HUES6 (cell line): ENCODE measurements around the gene NOM1.
"Not testable (repeated sequence)": the region's sequence is repeated elsewhere in the genome, so short reads cannot be mapped to it uniquely, and the experiment has no call there.

ENCODE experiments used
- H3K27ac ChIP-seq: 2 replicates; pipeline ENCODE4 v1.7.0; 2013; ENCODE audit warnings: low read depth, mild to moderate bottlenecking, low read length, inconsistent platforms
- H3K27me3 ChIP-seq: 2 replicates; pipeline ENCODE4 v1.6.1; 2013; ENCODE audit warnings: low read length; ENCODE audit not compliant: control insufficient read depth, insufficient read depth
- H3K36me3 ChIP-seq: 2 replicates; pipeline ENCODE4 v1.6.1; 2013; ENCODE audit warnings: low read length; ENCODE audit not compliant: control insufficient read depth, insufficient read depth
- H3K4me1 ChIP-seq: 2 replicates; pipeline ENCODE4 v1.6.1; 2013; ENCODE audit warnings: low read length; ENCODE audit not compliant: control insufficient read depth, insufficient read depth
- H3K4me3 ChIP-seq: 2 replicates; pipeline ENCODE4 v1.5.1; 2013; ENCODE audit warnings: low read depth, low read length
- H3K9ac ChIP-seq: one replicate; pipeline ENCODE4 v1.6.1; 2013; ENCODE audit warnings: mild to moderate bottlenecking, low read length
- H3K9me3 ChIP-seq: 2 replicates; pipeline ENCODE4 v1.6.1; 2013; ENCODE audit warnings: low read depth, low read length; ENCODE audit not compliant: control insufficient read depth, insufficient read depth

NOM1 gene

GRCh38 chr7:156949541-156950380, at the start of gene NOM1:
NOM1 (plus strand) TSS chr7:156949712; CDS start chr7:156949738, 26 bp downstream.
- Histone ChIP-seq H3K4me1 (peaks cover 13% of the 10 kb centered on the region), H3K9ac (peak within 1 kb of the TSS; percentile 98), H3K36me3 (peaks cover 28% of the 10 kb centered on the region), H3K27ac (peak within 1 kb of the TSS; percentile 84), H3K27me3 (peaks cover 5% of the 10 kb centered on the region; the same call in 1 of the 2 replicates), H3K9me3 (no peaks in the 10 kb centered on the region), H3K4me3 (peak within 1 kb of the TSS; percentile 90)

- H3K27me3 ChIP-seq, H3K4me3 ChIP-seq, H3K9ac ChIP-seq, H3K36me3 ChIP-seq, H3K4me1 ChIP-seq, H3K27ac ChIP-seq, H3K9me3 ChIP-seq: not testable (repeated sequence)
Observed at GRCh38 chr7:156900093-156900492, 49.4 kb upstream of the NOM1 start.

GRCh38 chr7:156903232-156903909, 46.1 kb upstream of the NOM1 start:
- Histone ChIP-seq H3K9me3 (no peaks in the 10 kb centered on the region), H3K36me3 (no peaks in the 10 kb centered on the region), H3K9ac (no peak overlapping the region), H3K27me3 (no peaks in the 10 kb centered on the region), H3K27ac (no peak overlapping the region), H3K4me3 (no peak overlapping the region), H3K4me1 (no peaks in the 10 kb centered on the region)

- no peaks in the 10 kb centered on the region for H3K36me3 ChIP-seq
- H3K9ac ChIP-seq: no peak overlapping the region
- H3K9me3 ChIP-seq: no peaks in the 10 kb centered on the region
- H3K27me3 ChIP-seq: no peaks in the 10 kb centered on the region
- H3K27ac ChIP-seq: no peak overlapping the region
- H3K4me3 ChIP-seq: no peak overlapping the region
- no peaks in the 10 kb centered on the region for H3K4me1 ChIP-seq
Observed at GRCh38 chr7:156906200-156906649, 43.3 kb upstream of the NOM1 start.

GRCh38 chr7:156907656-156908055, 41.9 kb upstream of the NOM1 start:
- Histone ChIP-seq H3K27me3 (no peaks in the 10 kb centered on the region), H3K27ac (no peak overlapping the region), H3K36me3 (no peaks in the 10 kb centered on the region), H3K9me3 (no peaks in the 10 kb centered on the region), H3K4me3 (no peak overlapping the region), H3K9ac (no peak overlapping the region), H3K4me1 (no peaks in the 10 kb centered on the region)

- not testable (repeated sequence) for H3K36me3 ChIP-seq, H3K27me3 ChIP-seq, H3K9ac ChIP-seq, H3K27ac ChIP-seq, H3K4me3 ChIP-seq, H3K9me3 ChIP-seq, H3K4me1 ChIP-seq
Observed at GRCh38 chr7:156909574-156910252, 39.8 kb upstream of the NOM1 start.

GRCh38 chr7:156918635-156919034, 30.9 kb upstream of the NOM1 start:
- Histone ChIP-seq H3K27me3 (no peaks in the 10 kb centered on the region), H3K27ac (no peak overlapping the region), H3K9me3 (peaks cover 10% of the 10 kb centered on the region), H3K4me1 (no peaks in the 10 kb centered on the region), H3K9ac (no peak overlapping the region), H3K36me3 (no peaks in the 10 kb centered on the region), H3K4me3 (no peak overlapping the region)

- Histone ChIP-seq H3K27me3 (no peaks in the 10 kb centered on the region), H3K36me3 (no peaks in the 10 kb centered on the region), H3K9ac (no peak overlapping the region), H3K27ac (no peak overlapping the region), H3K4me3 (no peak overlapping the region), H3K4me1 (no peaks in the 10 kb centered on the region), H3K9me3 (peaks cover 10% of the 10 kb centered on the region)
Observed at GRCh38 chr7:156919132-156919713, 30.3 kb upstream of the NOM1 start.

GRCh38 chr7:156920076-156920475, 29.4 kb upstream of the NOM1 start:
- H3K36me3 ChIP-seq: no peaks in the 10 kb centered on the region
- H3K9me3 ChIP-seq: peaks cover 8% of the 10 kb centered on the region
- H3K27me3 ChIP-seq: no peaks in the 10 kb centered on the region
- H3K4me1 ChIP-seq: no peaks in the 10 kb centered on the region
- no peak overlapping the region for H3K4me3 ChIP-seq
- H3K9ac ChIP-seq: no peak overlapping the region
- no peak overlapping the region for H3K27ac ChIP-seq

GRCh38 chr7:156920487-156921373, 28.8 kb upstream of the NOM1 start:
- not testable (repeated sequence) for H3K36me3 ChIP-seq, H3K27me3 ChIP-seq, H3K4me3 ChIP-seq, H3K27ac ChIP-seq, H3K4me1 ChIP-seq, H3K9ac ChIP-seq, H3K9me3 ChIP-seq
